Muscle layer of duodenum (tissue), 2 donors: ENCODE data around the gene POTEH.
"Not testable (repeated sequence)": the region's sequence is repeated elsewhere in the genome, so short reads cannot be mapped to it uniquely, and the experiment has no call there.

Experiments used
- H3K27ac ChIP-seq: one replicate; pipeline ENCODE4 v1.7.0; 2013; ENCODE audit warnings: mild to moderate bottlenecking, low read length
- H3K27me3 ChIP-seq: one replicate; pipeline ENCODE4 v1.7.0; 2013; ENCODE audit warnings: low read depth, mild to moderate bottlenecking, control low read depth, low read length
- H3K36me3 ChIP-seq, 2 donors: one replicate each; pipeline ENCODE4 v1.7.0; 2013; ENCODE audit warnings: low read length in 2 of 2, control low read depth in 1 of 2, mild to moderate bottlenecking in 1 of 2; ENCODE audit not compliant: insufficient read depth in 2 of 2, control insufficient read depth in 1 of 2
- H3K4me1 ChIP-seq, 2 donors: one replicate each; pipeline ENCODE4 v1.7.0; 2013; ENCODE audit warnings: low read length in 2 of 2, mild to moderate bottlenecking in 2 of 2, control low read depth in 1 of 2, moderate library complexity in 1 of 2; ENCODE audit not compliant: insufficient read depth in 2 of 2, control insufficient read depth in 1 of 2
- H3K4me3 ChIP-seq, 2 donors: one replicate each; pipeline ENCODE4 v1.7.0; 2013; ENCODE audit warnings: low read length in 2 of 2, low read depth in 1 of 2, mild to moderate bottlenecking in 1 of 2
- H3K9me3 ChIP-seq, 2 donors: one replicate each; pipeline ENCODE4 v1.7.0; 2013; ENCODE audit warnings: low read length in 2 of 2, control low read depth in 1 of 2, mild to moderate bottlenecking in 1 of 2; ENCODE audit not compliant: control insufficient read depth in 1 of 2
- donor health status: healthy.

Gene POTEH

DNA sequence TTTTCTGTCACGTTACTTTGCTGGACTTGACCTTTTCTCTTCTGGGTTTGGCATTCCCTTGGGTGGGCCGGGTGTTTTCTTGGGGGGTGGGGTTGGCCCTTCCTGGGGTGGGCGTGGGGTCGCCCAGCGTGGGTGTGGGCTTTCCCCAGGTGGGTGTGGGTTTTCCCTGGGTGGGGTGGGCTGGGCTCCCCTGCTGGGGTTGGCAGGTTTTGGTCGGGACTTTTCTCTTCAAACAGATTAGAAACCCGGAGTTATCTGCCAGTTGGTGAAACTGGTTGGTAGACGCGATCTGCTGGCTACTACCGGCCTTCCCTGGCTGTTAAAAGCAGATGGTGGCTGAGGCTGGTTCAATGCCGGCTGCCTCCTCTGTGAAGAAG, at the start of gene POTEH:
TSS of gene POTEH (plus strand) at position 278 of the 377 bp plus-strand sequence. CDS start at position 330, 52 bp downstream.
- not testable (repeated sequence) for H3K9me3 ChIP-seq, H3K4me3 ChIP-seq, H3K36me3 ChIP-seq, H3K27me3 ChIP-seq, H3K4me1 ChIP-seq, H3K27ac ChIP-seq

DNA sequence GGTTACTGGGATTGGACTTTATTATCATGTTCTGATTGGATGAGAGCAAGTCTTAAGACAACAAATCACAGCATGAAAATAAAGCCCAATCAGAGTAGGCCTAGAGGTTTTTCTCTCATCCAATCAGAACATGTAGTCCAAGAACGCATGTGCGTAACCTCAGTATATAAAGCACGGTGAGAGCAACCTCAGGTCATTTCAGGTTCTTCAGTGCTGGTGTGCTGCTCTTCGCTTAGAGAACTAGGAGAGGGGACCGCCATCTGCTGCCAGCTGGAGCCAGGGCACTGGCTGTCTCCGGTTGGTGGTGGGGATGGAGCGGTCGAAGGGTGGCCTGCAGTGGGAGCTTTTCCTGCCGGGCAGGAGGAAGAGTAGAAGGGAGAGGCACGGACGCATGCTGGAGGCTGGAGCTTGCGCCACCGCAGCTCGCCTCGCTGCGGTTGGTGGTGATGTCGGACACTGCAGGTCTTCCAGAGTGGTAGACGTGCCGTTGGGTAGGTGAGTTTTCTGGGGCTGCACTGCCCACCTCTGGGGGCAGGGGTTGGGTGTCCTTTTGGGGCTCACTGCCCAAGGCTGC, 47.5 kb upstream of the POTEH start:
- H3K4me1 ChIP-seq, H3K9me3 ChIP-seq, H3K27ac ChIP-seq, H3K36me3 ChIP-seq, H3K27me3 ChIP-seq, H3K4me3 ChIP-seq: not testable (repeated sequence)

GRCh38 chr22:15651954-15652353, 37.9 kb upstream of the POTEH start:
- not testable (repeated sequence) for H3K4me1 ChIP-seq, H3K36me3 ChIP-seq, H3K27ac ChIP-seq, H3K9me3 ChIP-seq, H3K27me3 ChIP-seq, H3K4me3 ChIP-seq

GRCh38 chr22:15652738-15653137, 37.1 kb upstream of the POTEH start:
- H3K27ac ChIP-seq, H3K27me3 ChIP-seq: not testable (repeated sequence)

DNA sequence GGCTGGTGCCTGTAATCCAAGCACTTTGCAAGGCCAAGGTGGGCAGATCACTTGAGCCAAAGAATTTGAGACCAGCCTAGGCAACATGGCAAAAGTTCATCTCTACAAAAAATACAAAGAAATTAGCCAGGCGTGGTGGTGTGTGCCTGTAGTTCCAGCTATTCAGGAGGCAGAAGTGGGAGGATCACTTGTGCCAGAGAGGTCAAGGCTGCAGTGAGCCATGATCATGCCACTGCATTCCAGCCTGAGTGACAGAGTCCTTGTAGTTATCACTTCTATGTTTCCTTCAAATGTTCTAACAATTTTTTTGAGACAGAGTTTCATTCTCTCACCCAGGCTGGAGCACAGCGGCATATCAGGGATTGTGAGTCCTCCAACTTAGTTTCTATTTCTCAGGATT, 36.6 kb upstream of the POTEH start:
- not testable (repeated sequence) for H3K36me3 ChIP-seq, H3K9me3 ChIP-seq, H3K4me3 ChIP-seq, H3K27ac ChIP-seq, H3K27me3 ChIP-seq, H3K4me1 ChIP-seq

More at GRCh38 chr22:15652738-15653137, 37.1 kb upstream of the POTEH start:
- H3K36me3 ChIP-seq, H3K4me3 ChIP-seq, H3K9me3 ChIP-seq, H3K4me1 ChIP-seq: not testable (repeated sequence)

DNA sequence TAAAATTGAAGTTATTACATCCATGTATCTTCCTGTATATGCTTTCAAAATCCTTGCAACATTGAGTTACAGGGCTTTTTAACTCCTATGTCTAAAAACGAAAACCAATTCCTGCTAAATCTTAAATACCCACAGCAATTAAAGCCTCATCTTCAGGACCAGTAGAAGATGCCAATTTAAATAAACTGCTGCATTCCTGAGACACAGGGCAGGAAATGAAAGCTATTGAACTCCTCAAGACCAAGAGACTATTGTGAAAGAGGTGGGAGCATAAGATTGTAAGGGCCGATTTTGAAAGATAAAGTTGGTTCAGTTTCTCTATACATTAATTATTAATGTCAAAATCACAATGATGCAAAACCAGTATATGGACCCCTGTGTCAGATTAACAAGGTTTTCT, 28.7 kb upstream of the POTEH start:
- not testable (repeated sequence) for H3K9me3 ChIP-seq, H3K27me3 ChIP-seq, H3K4me1 ChIP-seq, H3K4me3 ChIP-seq, H3K36me3 ChIP-seq, H3K27ac ChIP-seq

- not testable (repeated sequence) for H3K27ac ChIP-seq, H3K36me3 ChIP-seq, H3K27me3 ChIP-seq, H3K4me1 ChIP-seq, H3K4me3 ChIP-seq, H3K9me3 ChIP-seq
Measured at GRCh38 chr22:15664682-15665081, 25.1 kb upstream of the POTEH start.

- H3K36me3 ChIP-seq, H3K27me3 ChIP-seq, H3K4me1 ChIP-seq, H3K9me3 ChIP-seq, H3K4me3 ChIP-seq, H3K27ac ChIP-seq: not testable (repeated sequence)
Measured at GRCh38 chr22:15665478-15665877, 24.3 kb upstream of the POTEH start.

- not testable (repeated sequence) for H3K4me3 ChIP-seq, H3K27ac ChIP-seq, H3K36me3 ChIP-seq, H3K27me3 ChIP-seq, H3K4me1 ChIP-seq, H3K9me3 ChIP-seq
Measured at GRCh38 chr22:15669430-15669829, 20.4 kb upstream of the POTEH start.

- not testable (repeated sequence) for H3K27me3 ChIP-seq, H3K9me3 ChIP-seq, H3K36me3 ChIP-seq, H3K4me3 ChIP-seq, H3K27ac ChIP-seq, H3K4me1 ChIP-seq
Measured at GRCh38 chr22:15679702-15680101, 10.1 kb upstream of the POTEH start.

- H3K4me3 ChIP-seq, H3K27me3 ChIP-seq, H3K9me3 ChIP-seq, H3K36me3 ChIP-seq, H3K4me1 ChIP-seq, H3K27ac ChIP-seq: not testable (repeated sequence)
Measured at GRCh38 chr22:15684115-15684514, 5.7 kb upstream of the POTEH start.

- not testable (repeated sequence) for H3K4me1 ChIP-seq, H3K27ac ChIP-seq, H3K4me3 ChIP-seq, H3K9me3 ChIP-seq, H3K36me3 ChIP-seq, H3K27me3 ChIP-seq
Measured at GRCh38 chr22:15684695-15685094, 5.1 kb upstream of the POTEH start.
